LNCAP (cell line): ENCODE results near the gene BDNF.

ENCODE experiments used
- TF ChIP-seq, protein P1 (sequence below): fragments of 450-650 bp; IDR thresholded peaks from 2 replicates; pipeline ENCODE4 v1.5.1; 2017; ENCODE audit warnings: mild to moderate bottlenecking

BDNF gene

GRCh38 chr11:27646051-27646818, 54.0 kb downstream of the BDNF start:
- TF ChIP-seq, protein P1, sequence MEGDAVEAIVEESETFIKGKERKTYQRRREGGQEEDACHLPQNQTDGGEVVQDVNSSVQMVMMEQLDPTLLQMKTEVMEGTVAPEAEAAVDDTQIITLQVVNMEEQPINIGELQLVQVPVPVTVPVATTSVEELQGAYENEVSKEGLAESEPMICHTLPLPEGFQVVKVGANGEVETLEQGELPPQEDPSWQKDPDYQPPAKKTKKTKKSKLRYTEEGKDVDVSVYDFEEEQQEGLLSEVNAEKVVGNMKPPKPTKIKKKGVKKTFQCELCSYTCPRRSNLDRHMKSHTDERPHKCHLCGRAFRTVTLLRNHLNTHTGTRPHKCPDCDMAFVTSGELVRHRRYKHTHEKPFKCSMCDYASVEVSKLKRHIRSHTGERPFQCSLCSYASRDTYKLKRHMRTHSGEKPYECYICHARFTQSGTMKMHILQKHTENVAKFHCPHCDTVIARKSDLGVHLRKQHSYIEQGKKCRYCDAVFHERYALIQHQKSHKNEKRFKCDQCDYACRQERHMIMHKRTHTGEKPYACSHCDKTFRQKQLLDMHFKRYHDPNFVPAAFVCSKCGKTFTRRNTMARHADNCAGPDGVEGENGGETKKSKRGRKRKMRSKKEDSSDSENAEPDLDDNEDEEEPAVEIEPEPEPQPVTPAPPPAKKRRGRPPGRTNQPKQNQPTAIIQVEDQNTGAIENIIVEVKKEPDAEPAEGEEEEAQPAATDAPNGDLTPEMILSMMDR, result no peak

DNA sequence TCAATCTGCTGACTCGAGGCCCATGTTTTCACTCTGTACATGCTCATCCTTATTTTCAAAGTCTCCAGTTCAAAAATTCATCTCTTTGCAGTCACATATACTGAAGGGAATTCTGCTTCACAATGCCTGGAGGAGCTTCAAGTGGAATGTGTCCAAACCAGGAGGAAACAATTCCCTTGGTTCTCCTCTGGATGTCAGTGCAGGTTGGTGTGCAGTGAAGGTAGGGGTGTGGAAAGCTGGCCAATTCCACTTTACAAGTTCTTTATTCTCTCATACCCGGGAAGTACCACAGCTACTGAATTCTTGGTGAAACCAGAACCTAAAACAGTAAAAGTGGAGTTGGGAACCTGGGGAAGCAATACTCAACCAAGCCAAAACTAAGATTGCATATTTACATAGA, 57.3 kb downstream of the BDNF start:
- TF ChIP-seq, protein P1, result no peak

DNA sequence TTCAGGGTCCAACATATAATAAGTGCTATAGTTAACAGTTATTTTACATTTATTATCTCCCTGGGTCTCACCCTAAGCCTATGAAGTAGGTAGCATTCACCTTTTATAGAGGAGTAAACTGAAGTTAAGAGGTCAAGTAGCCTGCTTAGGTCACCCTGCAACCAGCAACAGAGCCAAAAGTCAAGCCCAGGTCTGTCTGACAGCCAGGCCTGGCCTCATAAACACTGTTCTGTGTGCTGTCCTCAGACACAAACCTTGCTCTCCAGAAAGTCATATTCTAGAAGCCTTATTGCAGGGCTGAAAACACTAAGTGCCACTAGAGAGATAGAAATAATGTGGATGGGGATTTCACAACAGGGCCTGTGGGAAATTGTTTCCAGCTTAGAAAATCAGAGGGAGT, 59.3 kb downstream of the BDNF start:
- TF ChIP-seq, protein P1, result no peak

DNA sequence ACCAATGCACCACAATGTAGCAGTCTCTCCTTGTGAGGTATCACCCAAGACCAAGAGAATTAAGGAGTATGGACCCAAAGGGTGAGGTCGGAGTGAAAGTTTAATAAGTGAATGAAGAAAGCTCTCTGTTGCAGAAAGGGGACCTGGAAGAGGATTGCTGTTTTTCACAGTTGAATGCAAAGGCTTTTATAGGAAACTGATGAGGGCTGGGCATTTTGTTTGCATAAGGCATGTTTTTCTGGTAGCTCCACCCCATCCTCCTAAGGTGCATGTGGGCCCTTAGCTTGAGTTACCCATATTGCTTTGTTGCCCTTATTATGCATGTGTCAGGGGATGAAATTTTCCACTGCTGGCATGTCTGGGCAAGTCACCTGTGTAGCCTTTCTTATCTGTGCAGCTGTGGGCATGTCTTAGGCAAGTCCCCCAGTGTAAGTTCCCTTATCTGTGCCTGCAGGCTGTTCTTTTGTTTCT, 64.7 kb downstream of the BDNF start:
- TF ChIP-seq, protein P1, result no peak

DNA sequence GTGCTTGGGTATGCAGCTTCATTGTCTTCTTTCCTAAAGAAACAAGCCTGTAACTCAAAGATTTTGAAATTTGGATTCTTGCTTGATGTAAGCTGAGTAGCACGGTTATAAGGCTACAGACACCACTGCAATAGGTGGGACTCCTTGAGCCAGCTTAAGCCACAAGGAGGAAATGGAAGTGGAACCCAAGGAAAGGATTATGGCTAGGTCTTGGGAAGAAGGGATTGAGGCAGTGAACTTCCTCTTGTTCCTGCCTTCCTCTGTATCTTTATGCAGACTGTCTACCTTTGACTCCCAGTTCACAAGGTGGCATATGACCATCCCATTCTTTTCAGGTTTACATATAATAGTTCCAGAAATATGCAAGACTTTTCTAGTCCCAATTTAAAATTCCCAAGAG, 72.3 kb downstream of the BDNF start:
- TF ChIP-seq, protein P1, result no peak

DNA sequence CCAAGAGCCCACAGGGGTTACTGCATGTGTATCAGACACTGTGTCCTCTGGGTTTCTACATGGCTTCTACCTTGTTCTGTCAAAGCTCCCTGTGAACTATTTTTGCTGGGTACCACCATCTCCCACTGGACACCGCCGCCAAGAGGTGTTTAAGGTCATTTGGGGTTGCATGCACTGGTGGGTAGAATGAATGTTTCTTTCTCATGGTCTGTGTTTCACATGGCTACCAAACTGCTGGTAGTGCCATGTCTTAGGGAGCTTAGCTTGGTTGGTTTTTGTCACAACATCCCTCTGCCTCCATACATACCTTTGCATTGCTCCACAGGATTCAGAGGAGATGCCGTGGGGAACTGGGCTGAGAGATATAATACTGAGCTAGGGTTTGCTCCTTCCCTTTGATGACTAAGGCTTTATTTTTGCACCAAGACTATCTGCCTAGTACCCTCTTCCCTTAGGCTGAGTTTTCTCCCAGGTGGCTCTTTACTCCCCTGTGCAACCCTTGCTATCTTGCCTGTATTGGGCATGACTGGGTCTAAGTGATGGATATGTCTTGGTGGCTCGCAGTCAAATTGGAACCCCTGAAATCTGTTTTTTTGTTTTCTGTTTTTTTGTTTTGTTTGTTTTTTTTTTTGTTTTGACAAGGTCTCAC, 73.2 kb downstream of the BDNF start:
- TF ChIP-seq, protein P1, result no peak

GRCh38 chr11:27626269-27626937, 73.9 kb downstream of the BDNF start:
- TF ChIP-seq, protein P1, result no peak
